Activated T-helper 9 cell treated with anti-CD3 and anti-CD28 coated beads, Interleukin-2, amount 50 U/mL, for 16 hours (primary cell): ENCODE data around the gene HJURP.

Experiments
- DNase-seq: peaks from one replicate; pipeline ENCODE4 v3.0.0-alpha.2; 2020; ENCODE audit warnings: low read depth

HJURP gene

GRCh38 chr2:233831011-233831721 lies 23.2 kb downstream of the HJURP start:
- no peak for DNase-seq

GRCh38 chr2:233830111-233830802 lies 24.1 kb downstream of the HJURP start:
- no peak for DNase-seq

DNA sequence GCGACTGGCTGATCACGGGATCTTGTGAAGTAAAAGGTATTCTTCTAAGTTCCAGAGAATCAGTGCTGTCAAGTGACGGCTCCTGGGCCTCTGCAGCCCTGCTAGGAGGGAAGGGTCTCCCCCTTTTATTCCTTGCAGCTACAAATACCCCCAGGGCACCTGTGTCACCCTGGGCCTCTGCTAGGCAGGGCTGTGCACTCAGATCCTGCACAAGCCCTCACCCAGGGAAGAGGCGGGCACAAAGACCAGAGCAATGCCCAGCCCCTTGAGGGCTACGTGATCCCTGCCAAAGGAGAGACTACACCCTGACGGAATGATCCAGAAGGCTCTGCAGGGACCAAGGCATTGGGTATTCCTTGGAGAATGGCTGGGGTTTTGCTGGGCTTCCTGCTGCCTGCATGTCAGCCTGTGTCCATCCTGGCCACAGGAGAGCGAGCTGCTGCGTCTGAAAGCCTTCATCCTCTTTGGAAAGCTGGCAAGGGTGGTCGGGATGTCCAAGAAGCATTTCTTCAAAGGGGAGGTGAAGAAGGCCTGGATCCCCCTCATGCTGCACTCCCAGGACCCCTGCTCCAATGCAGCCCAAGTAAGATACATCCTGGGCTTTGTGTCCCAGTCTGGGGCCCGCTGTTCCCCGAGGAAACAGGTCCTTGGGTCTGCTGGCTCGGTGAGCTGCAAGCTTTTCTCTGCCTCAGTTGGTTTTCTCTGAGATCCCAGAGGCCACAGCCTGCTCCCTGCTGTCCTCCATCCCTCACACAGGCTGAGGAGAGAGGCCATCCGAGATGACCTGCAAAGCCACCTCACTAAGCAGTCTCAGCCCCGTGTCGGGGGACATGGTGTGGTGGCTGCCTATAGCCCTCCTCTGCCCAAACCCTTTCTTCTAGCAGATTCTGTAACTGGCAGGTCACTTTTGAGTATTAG lies 24.9 kb downstream of the HJURP start:
- DNase-seq, result no peak

DNA sequence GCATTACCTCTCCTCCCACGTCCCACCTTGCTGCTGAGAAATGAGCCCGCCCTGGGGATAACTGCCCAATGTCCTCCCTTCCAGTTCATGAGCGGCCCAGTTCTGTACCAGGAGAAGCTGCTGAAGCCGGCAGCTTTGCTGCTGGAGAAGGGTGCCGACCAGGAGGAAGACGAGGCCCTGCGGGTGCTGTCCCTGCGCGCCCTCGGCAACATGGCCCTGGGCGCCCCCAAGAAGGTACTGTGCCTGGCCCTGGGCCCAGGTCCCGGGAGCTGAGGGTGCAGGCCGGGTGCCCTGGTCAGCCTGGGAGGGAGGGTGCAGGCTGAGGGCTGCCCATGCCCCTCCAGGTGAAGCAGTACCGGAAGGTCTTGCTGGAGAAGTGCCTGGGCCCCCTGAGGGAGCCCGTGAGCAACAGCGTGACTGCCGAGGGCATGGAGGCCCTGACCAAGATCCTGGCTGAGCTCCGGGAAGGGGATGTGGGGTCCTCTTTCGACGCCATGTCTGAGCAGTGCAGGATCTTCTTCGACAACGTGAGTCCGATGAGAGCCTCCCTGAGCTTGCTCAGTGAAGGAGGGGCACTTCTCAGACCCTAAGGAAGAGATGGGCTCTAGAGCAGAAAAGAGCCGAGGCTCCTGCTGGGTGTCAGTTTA lies 25.7 kb downstream of the HJURP start:
- DNase-seq, result no peak

GRCh38 chr2:233824373-233824772 lies 30.0 kb downstream of the HJURP start:
- DNase-seq, result no peak

DNA sequence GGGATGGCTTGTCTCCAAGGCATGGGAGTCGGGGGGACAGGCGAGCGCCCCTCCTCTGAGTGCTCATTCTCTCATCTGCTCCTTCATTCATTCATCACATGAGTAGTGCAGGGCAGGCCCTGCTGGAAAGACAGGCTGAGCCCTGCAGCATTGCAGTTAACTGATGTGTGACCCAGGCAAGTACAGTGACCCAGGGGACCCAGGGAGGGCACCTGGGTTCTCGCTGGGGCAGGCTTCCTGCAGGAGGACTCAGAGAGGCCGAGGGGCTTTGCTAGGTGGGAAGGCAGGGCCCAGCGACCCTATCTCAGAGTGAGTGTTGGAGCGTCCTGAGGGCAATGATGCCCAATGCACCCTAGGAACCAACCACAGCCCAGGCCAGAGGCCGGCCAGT lies 30.6 kb downstream of the HJURP start:
- DNase-seq, result no peak

GRCh38 chr2:233822781-233823730 lies 31.3 kb downstream of the HJURP start:
- no peak for DNase-seq

DNA sequence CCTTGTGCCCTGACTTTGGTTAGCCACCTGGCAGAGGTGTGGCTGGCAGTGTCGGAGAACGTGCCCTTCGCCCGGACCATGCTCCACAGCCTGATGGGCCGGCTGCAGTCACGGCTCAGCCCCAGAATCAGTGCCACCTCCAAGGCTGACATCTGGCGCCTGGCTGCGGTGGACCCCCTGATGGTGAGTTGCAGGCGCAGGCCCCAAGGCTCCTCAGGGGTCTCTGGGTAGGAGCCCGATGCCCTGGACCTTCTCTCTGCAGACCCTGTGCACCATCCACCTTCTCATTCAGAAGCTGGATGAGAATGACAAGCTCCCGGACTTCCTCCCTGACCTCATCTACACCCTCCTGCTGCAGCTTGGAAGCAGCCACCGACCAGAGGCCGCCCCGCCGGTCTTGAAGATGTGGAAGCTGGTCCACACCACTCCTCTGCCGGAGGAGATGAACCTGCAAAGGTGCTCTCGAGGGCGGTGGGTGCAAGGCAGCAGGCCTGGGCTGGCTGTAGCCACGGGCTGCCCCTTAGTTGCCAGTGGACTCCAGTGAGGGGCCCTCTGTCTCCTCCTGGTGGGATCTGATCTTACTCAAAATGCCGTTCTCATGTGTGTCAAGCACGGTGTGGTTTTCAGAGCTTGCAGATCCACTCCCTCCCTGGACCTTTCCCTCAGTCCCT lies 32.1 kb downstream of the HJURP start:
- DNase-seq, result no peak

- no peak for DNase-seq
These were observed 32.6 kb downstream of the HJURP start for GRCh38 chr2:233821709-233822100.

DNA sequence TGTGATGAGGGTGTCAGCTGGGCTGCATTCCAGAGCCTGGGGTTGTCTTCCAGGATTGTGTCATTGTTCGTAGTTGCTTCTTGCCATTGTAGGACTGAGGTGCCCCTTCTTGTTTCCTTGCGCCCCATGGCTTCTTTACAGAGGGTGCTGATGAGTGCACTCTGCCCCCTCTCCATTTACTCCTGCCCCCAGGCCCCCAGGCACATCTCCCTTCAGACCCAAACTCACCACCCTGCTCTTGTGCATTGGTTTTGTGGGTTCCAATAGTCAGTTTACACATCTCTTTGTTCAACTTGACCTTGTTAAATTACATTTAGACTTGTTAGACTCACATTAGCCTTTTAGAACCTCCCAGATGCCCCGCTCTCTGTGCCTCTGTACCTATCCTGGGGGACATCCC lies 33.1 kb downstream of the HJURP start:
- no peak for DNase-seq

GRCh38 chr2:233820774-233821105 lies 33.6 kb downstream of the HJURP start:
- no peak for DNase-seq

DNA sequence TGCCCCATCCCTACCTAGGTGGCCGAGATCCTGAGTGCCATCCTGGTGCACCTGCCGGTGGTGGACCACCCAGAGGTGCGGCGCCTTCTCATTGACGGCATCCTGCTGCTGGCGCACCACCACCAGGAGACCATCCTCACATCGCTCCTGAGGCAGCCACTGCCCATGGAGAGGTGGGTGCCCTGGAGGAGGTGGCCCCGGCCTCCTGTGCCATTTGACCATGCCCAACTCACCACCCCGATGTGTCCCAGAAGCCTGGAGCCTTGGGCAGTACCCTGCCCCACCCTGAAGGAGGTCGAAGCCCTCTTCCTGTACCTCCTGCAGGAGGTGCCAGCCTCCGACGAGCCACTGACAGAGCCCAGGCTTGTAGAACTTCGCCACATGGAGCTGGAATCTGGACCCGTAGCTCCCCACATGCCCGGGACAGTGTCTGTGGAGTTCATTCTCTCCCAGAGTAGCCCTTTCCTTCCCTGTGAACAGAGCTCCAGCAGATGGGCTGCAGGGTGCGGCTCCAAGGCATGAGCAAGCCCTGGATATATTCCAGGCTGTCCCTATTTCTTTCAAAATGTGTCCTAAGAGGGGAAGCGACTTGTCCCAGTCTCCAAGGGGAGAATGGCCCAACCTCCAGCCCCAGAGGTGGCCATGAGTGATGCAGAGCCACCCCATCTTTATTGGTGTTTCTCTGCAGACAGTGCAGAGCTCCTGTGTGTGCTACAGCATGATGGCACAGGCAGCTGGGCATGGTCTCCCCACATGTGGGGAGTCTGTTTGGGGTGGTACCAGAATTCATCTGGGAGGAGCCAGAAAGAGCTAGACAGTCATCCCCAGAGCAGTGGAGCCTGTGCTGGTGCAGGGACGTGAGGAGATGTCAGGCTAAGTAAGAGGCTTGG lies 34.2 kb downstream of the HJURP start:
- no peak for DNase-seq

DNA sequence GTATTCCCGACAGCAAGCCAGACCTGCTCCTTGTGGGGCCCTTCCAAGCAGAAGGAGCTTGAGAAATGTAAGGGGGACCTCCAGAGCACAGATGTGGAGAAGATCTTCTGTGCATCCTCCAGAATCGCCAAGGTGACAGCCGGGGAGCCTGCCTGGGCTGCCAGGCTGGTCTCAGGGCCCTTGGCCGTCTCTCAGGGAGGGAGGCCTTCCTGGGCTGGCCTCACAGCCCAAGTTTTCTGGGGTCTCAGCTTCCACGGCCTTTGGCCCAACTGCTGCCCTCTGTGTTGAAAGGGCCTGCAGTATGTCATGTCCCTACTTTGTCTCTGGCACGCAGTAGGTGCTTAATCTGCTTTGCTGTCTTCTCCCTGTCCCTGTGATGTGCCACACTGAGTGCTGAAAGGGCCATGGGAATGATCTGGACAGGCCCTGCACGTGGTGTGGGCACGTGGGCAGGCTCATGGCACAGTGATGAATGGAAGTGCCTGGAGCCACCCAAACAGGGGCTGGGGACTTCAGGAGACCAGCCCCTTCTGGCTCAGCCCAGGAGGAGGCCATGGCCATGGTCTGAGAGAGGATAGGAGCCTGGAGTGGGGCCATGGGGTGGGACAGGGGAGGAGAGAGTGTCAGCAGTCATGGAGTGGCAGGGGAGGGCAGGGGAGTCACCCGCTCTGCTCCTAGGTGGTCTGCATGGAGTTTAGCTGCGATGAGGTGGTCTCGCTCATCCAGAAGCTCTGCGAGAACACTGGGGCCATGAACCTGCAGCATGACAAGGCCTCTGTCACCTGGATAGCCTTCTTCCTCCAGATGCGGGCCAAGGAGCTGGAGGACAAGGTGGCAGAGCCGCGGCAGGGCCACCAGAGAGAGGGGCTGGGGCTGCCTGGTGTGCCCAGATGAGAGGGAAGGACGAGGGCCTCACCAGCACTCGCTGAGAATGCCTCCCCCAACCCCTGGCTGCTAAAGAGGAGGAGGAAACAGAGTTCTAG lies 35.4 kb downstream of the HJURP start:
- no peak for DNase-seq

DNA sequence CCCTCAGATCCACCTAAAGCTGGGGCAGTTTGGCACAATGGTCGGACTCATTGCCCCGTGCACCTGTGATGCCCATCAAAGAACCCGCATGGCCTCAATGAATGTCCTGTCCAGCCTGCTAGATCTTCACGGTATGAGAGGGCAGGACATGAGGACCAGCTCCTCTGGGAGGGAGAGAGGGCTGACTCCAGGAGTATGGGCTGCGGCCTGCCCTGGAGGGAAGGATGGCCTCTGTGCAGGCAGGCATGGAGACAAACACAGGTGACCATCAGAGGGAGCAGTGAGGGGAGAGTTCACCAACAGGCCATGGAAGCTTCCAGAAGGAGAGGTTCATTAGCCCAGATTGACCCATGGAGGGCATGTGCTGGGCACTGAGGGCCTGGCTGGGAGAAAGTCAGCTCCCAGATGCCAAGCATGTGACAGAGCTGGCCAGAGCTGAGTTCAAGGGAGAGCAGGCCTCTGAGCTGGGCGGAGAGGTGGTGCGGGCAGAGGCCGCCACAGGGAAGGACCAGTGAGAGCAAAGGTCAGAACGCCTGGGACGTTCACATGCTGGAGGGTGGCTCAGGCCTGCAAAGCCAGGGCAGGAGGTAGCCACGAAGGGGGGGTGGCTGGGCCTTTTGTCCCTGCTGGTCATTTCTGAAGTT lies 36.2 kb downstream of the HJURP start:
- DNase-seq, result no peak

GRCh38 chr2:233817361-233817911 lies 36.9 kb downstream of the HJURP start:
- no peak for DNase-seq

DNA sequence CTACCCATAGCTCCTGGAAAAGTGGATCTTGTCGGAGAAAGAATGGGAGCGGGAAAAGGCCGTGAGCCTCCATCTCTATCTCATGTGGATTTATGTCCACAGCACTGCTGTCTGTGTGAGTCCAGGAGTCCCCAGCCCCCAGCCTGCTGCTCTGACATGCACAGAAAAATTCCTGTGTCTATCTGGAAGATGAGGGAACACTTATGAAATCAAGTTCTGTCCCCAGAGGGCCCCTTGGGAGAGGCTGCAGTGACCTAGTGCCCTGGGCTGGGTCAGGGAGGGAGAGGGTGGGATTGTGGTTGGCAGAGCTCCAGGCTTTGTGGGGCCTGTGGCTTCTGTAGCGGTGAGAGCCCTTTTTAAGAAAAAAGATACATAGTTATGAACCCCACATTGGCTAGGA lies 37.6 kb downstream of the HJURP start:
- DNase-seq, result no peak

DNA sequence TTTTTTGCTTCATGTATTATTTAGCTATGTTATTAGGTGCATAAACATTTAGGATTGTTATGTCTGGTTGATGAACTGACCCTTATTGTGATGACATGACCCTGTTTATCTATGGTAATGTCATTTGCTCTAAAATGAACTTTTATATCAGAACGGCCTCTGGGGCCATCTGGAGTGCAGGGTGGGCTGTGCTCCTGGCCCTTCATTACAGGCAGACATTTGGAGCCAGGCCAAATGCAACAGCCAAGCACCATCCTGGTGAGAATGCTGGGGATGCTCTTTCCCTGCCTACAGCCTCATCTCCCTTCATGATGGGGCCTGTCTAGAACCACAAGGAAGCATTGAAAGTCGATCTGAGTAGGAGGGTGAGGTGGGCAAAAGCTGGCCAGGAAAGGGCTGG lies 38.0 kb downstream of the HJURP start:
- no peak for DNase-seq

GRCh38 chr2:233815861-233816260 lies 38.5 kb downstream of the HJURP start:
- no peak for DNase-seq
